Naive thymus-derived CD4-positive, alpha-beta T cell (primary cell): ENCODE measurements around the gene TTC7B. TPM values are rescaled to one million over a fixed set of nuclear protein-coding genes. Genes with fewer than 3 reads are reported as not detected.

Source experiments
- ATAC-seq: fragments of 150-1000 bp; cut with Tn5 transposase; 2 replicates; pipeline ENCODE4 v1.10.0; 2021; ENCODE audit warnings: mild to moderate bottlenecking, moderate library complexity
- CTCF ChIA-PET: fragments of 350-600 bp; sonication (Branson Sonifier 250); formaldehyde crosslinking; loops from one replicate; lab custom pipeline; 2021; ENCODE audit warnings: antibody characterized with exemption; lab: Charles Lee
- POLR2A ChIA-PET: fragments of 350-600 bp; sonication (Branson Sonifier 250); formaldehyde crosslinking; loops from one replicate; lab custom pipeline; 2021; ENCODE audit warnings: antibody characterized with exemption, inconsistent platforms; lab: Charles Lee
- DNase-seq, 9 donors: peaks; one replicate each; pipeline versions ENCODE4 v3.0.0 to v3.0.0-alpha.2; 2020 to 2022; ENCODE audit warnings: mixed read lengths in 1 of 9
- H3K27ac ChIP-seq: one replicate; pipeline ENCODE4 v1.7.0; 2013; ENCODE audit warnings: mild to moderate bottlenecking, low read depth, low read length, moderate library complexity
- H3K27me3 ChIP-seq, 2 donors: one replicate each; pipeline ENCODE4 v1.7.0; 2013; ENCODE audit warnings: low read length in 2 of 2, mild to moderate bottlenecking in 2 of 2, moderate library complexity in 2 of 2; ENCODE audit not compliant: control insufficient read depth in 2 of 2, insufficient read depth in 2 of 2
- H3K36me3 ChIP-seq, 3 experiments: 1 replicate in 2 of 3; 2 replicates in 1 of 3; pipeline ENCODE4 v1.7.0; 2013; ENCODE audit warnings: low read length in 3 of 3, mild to moderate bottlenecking in 3 of 3, moderate library complexity in 1 of 3; ENCODE audit not compliant: insufficient read depth in 3 of 3, control insufficient read depth in 2 of 3
- H3K4me1 ChIP-seq, 2 donors: one replicate each; pipeline ENCODE4 v1.7.0; 2013; ENCODE audit warnings: low read length in 2 of 2, mild to moderate bottlenecking in 2 of 2, moderate library complexity in 1 of 2; ENCODE audit not compliant: control insufficient read depth in 2 of 2, insufficient read depth in 2 of 2
- H3K4me3 ChIP-seq: 2 replicates; pipeline ENCODE4 v1.7.0; 2013; ENCODE audit warnings: mild to moderate bottlenecking, low read length
- H3K9me3 ChIP-seq, 3 experiments: 1 replicate in 2 of 3; 2 replicates in 1 of 3; pipeline ENCODE4 v1.7.0; 2013; ENCODE audit warnings: low read length in 3 of 3; ENCODE audit not compliant: control insufficient read depth in 2 of 3
- H3K27ac Mint-ChIP-seq, 9 donors: one replicate each; pipeline ENCODE4 v1.8.0; 2020 to 2022; ENCODE audit warnings: mixed read lengths in 9 of 9, mild to moderate bottlenecking in 8 of 9, moderate library complexity in 5 of 9, inconsistent platforms in 2 of 9
- H3K27me3 Mint-ChIP-seq, 5 donors: one replicate each; pipeline ENCODE4 v1.8.0; 2021 to 2022; ENCODE audit warnings: mixed read lengths in 5 of 5, mild to moderate bottlenecking in 1 of 5
- H3K36me3 Mint-ChIP-seq, 5 donors: one replicate each; pipeline ENCODE4 v1.8.0; 2020 to 2022; ENCODE audit warnings: mixed read lengths in 5 of 5, mild to moderate bottlenecking in 3 of 5, inconsistent platforms in 1 of 5
- H3K4me1 Mint-ChIP-seq, 7 donors: one replicate each; pipeline ENCODE4 v1.8.0; 2020 to 2022; ENCODE audit warnings: mixed read lengths in 7 of 7, mild to moderate bottlenecking in 3 of 7, inconsistent platforms in 1 of 7
- H3K4me3 Mint-ChIP-seq, 10 donors: one replicate each; pipeline ENCODE4 v1.8.0; 2020 to 2022; ENCODE audit warnings: mild to moderate bottlenecking in 10 of 10, mixed read lengths in 10 of 10, moderate library complexity in 6 of 10, inconsistent platforms in 2 of 10
- H3K9me3 Mint-ChIP-seq, 11 donors: one replicate each; pipeline ENCODE4 v1.8.0; 2020 to 2022; ENCODE audit warnings: mixed read lengths in 11 of 11, mild to moderate bottlenecking in 4 of 11, inconsistent platforms in 1 of 11, moderate library complexity in 1 of 11
- intact Hi-C, 2 donors: fragments of 100-400 bp; cut with micrococcal nuclease; formaldehyde crosslinking; loops; one replicate each; pipeline ENCODE4 v1.15.1; 2023
- polyA plus RNA-seq, 2 donors: library from polyadenylated mRNA; unstranded; fragments of 300-500 nt; fragmentation: Illumina TruSeq; gene quantifications; one replicate each; pipeline ENCODE4 v1.2.3, GENCODE V29; 2021
- total RNA-seq, 6 experiments: library from RNA in 5 of 6; stranded (reverse) in 5 of 6; gene quantifications; 1 replicate in 5 of 6; 2 replicates in 1 of 6; pipeline ENCODE4 v1.2.3 and lab custom pipeline; 2021 to 2026

The TTC7B gene
- total and polyA plus RNA-seq, 7 experiments from 2014 or later = 0.08 to 9.5 (median 3.4) TPM; not detected in 2

DNA sequence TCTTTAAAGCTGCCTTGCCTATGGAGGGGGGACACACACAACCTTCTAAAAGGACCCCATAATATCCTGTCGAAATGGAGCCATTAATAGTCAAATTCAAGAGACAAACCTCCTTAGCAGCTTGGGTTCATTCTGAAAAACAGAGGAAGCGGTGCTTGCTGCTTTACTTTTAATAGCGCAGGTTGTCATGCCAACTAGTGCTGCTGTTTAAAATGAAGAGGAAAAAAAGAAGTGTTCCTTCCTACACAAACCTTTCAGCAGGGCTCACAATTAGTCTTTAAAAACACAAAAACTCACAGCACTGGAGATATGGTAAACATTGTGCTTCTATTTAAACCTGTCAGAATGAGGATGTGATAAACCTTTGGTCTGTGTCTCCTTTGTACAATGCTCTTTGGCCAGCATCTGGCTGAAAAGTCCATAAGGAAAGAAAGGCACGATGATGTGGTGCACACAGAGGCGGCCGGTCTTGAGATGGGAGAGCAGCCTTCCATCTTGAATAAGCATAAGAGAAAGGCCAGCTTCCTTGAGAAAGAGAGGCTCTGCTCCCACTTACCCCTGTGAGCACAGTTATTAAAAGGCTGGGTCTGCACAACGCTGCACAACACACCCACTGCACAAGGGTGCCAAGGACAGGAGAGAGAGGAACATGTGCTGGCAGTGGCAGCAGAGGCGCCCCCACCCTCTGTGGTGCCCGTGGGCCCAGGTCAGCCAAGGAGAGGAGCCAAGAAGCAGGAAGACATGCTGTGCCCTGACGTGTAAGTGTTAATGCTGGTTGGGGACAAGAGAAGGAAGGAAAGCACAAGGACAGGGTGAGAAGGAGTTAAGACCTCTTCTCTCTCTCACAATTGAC lies 144.6 kb downstream of the TTC7B start:
- no peaks in the 10 kb centered on the region for H3K36me3 ChIP-seq
- H3K27ac ChIP-seq = no peak overlapping the region
- no peaks in the 10 kb centered on the region for H3K27me3 ChIP-seq
- peak in 2 of 9 donors; percentile 5 to 7 for DNase-seq
- H3K9me3 Mint-ChIP-seq = peaks cover 0 to 19% (median 6%) of the 10 kb centered on the region in 11 donors
- intact Hi-C loops = no loop called here
- H3K9me3 ChIP-seq = peaks cover 0 to 5% (median 0%) of the 10 kb centered on the region in 3 experiments
- POLR2A ChIA-PET = interaction anchor here (1.2 kb wide), 1 partner anchor 11 kb away, joined by 3 read pairs; no protein-coding TSS in a partner anchor
- no peak for ATAC-seq
- peaks cover 8 to 19% (median 12%) of the 10 kb centered on the region in 7 donors for H3K4me1 Mint-ChIP-seq
- H3K36me3 Mint-ChIP-seq = peaks cover 0 to 7% (median 3%) of the 10 kb centered on the region in 5 donors
- H3K4me1 ChIP-seq = no peaks in the 10 kb centered on the region
- CTCF ChIA-PET = no interaction called here
- H3K27me3 Mint-ChIP-seq = no peaks in the 10 kb centered on the region
- H3K4me3 ChIP-seq = no peak overlapping the region
- H3K27ac Mint-ChIP-seq = peak overlapping the region in 2 of 9 donors; percentile 19 to 61
- H3K4me3 Mint-ChIP-seq = no peak overlapping the region

- H3K4me1 ChIP-seq = no peaks in the 10 kb centered on the region
- peaks cover 0 to 7% (median 3%) of the 10 kb centered on the region in 5 donors for H3K36me3 Mint-ChIP-seq
Measured at GRCh38 chr14:90669731-90670130, 146.5 kb downstream of the TTC7B start.

DNA sequence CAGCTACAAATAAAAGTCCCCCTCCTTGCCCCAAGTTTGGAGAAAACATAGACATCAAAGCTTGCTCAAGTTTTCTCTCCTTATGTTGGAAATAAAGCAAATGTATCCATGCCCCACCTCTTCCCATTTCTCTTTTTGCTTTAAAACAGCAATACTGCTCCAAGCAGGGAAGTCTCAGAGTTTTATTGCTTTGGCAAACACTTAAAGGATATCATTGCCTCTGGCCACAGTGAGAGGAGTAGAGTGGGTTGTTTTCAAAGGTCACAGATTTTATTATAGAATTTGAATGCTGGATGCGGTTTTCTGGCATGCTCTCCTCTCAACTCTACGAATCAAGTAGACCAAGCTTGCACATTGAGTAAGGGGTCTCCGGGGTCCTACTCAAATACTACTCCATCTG lies 149.7 kb downstream of the TTC7B start:
- Mint-ChIP-seq H3K9me3 (peaks cover 0 to 19% (median 6%) of the 10 kb centered on the region in 11 donors), H3K27me3 (no peaks in the 10 kb centered on the region), H3K4me1 (peaks cover 0 to 10% (median 5%) of the 10 kb centered on the region in 7 donors), H3K36me3 (peaks cover 0 to 7% (median 3%) of the 10 kb centered on the region in 5 donors), H3K27ac (no peak overlapping the region), H3K4me3 (no peak overlapping the region)
- DNase-seq = no peak
- ChIA-PET POLR2A (no interaction called here), CTCF (no interaction called here)
- Histone ChIP-seq H3K36me3 (no peaks in the 10 kb centered on the region), H3K4me1 (no peaks in the 10 kb centered on the region), H3K9me3 (peaks cover 0 to 5% (median 0%) of the 10 kb centered on the region in 3 experiments), H3K27ac (no peak overlapping the region), H3K27me3 (no peaks in the 10 kb centered on the region), H3K4me3 (no peak overlapping the region)
- intact Hi-C loops = no loop called here
- ATAC-seq = no peak

More at GRCh38 chr14:90669731-90670130, 146.5 kb downstream of the TTC7B start:
- DNase-seq (no peak), ATAC-seq (no peak)
- no peaks in the 10 kb centered on the region for H3K36me3 ChIP-seq
- Mint-ChIP-seq H3K4me1 (peaks cover 0 to 12% (median 10%) of the 10 kb centered on the region in 7 donors), H3K27ac (no peak overlapping the region), H3K27me3 (no peaks in the 10 kb centered on the region), H3K4me3 (no peak overlapping the region), H3K9me3 (peaks cover 0 to 19% (median 6%) of the 10 kb centered on the region in 11 donors)
- no peak overlapping the region for H3K4me3 ChIP-seq
- H3K27ac ChIP-seq = no peak overlapping the region
- intact Hi-C loops = no loop called here
- H3K27me3 ChIP-seq = no peaks in the 10 kb centered on the region
- ChIA-PET POLR2A (no interaction called here), CTCF (no interaction called here)
- peaks cover 0 to 5% (median 0%) of the 10 kb centered on the region in 3 experiments for H3K9me3 ChIP-seq

DNA sequence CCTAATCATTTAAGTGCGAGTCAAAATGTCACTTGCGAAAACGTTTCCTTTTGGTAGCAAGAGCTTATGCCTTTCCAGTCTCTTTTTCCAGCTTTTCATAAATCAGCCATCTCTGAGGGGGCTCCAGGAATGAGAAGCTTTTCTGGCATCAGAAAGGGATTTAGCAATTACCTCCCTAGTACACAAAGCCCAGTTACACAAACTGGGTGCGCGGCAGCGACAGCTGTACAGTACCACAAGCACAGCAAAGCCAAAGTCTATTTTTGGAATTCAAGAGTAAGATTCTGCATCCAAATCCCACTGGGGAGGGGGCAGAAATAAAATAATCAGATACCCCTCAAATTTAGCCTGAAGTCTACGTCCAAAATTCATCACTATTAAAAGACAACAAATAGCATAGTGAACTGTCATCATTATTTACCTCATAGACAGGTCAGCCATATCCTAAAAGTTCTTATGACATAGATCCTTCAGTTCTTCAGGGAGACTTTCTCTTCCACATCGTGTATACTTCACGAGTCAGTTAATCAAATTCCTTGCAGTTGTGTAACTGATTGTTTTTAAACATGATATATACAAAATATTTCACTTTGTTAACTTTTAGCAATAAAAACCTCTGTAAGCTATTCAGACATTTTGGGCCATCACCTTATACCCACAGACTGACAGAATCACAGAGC lies 150.8 kb downstream of the TTC7B start:
- ATAC-seq = no peak
- no peak overlapping the region for H3K4me3 Mint-ChIP-seq
- peaks cover 0 to 19% (median 6%) of the 10 kb centered on the region in 11 donors for H3K9me3 Mint-ChIP-seq
- Histone ChIP-seq H3K36me3 (no peaks in the 10 kb centered on the region), H3K4me3 (no peak overlapping the region), H3K27ac (no peak overlapping the region), H3K4me1 (no peaks in the 10 kb centered on the region), H3K9me3 (peaks cover 0 to 5% (median 0%) of the 10 kb centered on the region in 3 experiments), H3K27me3 (no peaks in the 10 kb centered on the region)
- DNase-seq = no peak
- POLR2A ChIA-PET = no interaction called here
- intact Hi-C loops = no loop called here
- H3K36me3 Mint-ChIP-seq = peaks cover 0 to 7% (median 3%) of the 10 kb centered on the region in 5 donors
- CTCF ChIA-PET = interaction anchor here (0.6 kb wide), 1 partner anchor 164 kb away, joined by 3 read pairs; no protein-coding TSS in a partner anchor
- H3K4me1 Mint-ChIP-seq = peaks cover 0 to 6% (median 5%) of the 10 kb centered on the region in 7 donors
- H3K27me3 Mint-ChIP-seq = peaks cover 0 to 2% (median 0%) of the 10 kb centered on the region in 5 donors
- H3K27ac Mint-ChIP-seq = no peak overlapping the region

DNA sequence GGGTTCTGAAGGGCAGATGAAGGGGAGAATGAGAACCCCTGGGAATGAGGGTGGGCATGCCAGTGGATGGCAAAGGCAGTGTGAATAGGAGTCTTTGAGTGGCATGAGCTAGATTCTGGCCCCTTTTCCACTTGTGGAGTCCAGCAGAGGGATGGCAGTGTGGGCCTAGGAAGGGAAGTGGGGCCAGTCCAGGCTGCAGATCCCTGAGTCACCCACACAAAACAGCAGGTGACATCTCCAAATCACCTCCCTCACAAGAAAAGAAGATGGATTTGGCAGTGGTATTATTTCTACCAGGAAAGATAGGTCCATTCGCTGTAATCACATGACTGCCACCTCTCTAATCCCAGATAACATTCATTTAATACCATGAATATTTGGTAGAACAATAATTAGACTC lies 151.3 kb downstream of the TTC7B start:
- Mint-ChIP-seq H3K36me3 (peaks cover 0 to 3% (median 3%) of the 10 kb centered on the region in 5 donors), H3K27ac (peak overlapping the region in 1 of 9 donors; percentile 22), H3K27me3 (peaks cover 0 to 2% (median 0%) of the 10 kb centered on the region in 5 donors), H3K4me3 (no peak overlapping the region), H3K9me3 (peaks cover 0 to 17% (median 6%) of the 10 kb centered on the region in 11 donors), H3K4me1 (peaks cover 0 to 8% (median 5%) of the 10 kb centered on the region in 7 donors)
- H3K4me1 ChIP-seq = no peaks in the 10 kb centered on the region
- no peak for ATAC-seq
- ChIA-PET CTCF (no interaction called here), POLR2A (no interaction called here)
- H3K27ac ChIP-seq = no peak overlapping the region
- intact Hi-C loops = no loop called here
- no peak overlapping the region for H3K4me3 ChIP-seq
- DNase-seq = no peak
- peaks cover 0 to 5% (median 0%) of the 10 kb centered on the region in 3 experiments for H3K9me3 ChIP-seq
- H3K36me3 ChIP-seq = no peaks in the 10 kb centered on the region
- H3K27me3 ChIP-seq = no peaks in the 10 kb centered on the region

GRCh38 chr14:90663680-90664079 lies 152.6 kb downstream of the TTC7B start:
- POLR2A ChIA-PET = no interaction called here
- CTCF ChIA-PET = no interaction called here
- no peaks in the 10 kb centered on the region for H3K27me3 ChIP-seq
- peaks cover 4 to 13% (median 8%) of the 10 kb centered on the region in 7 donors for H3K4me1 Mint-ChIP-seq
- intact Hi-C loops = no loop called here
- no peaks in the 10 kb centered on the region for H3K36me3 ChIP-seq
- no peaks in the 10 kb centered on the region for H3K9me3 ChIP-seq
- H3K27ac Mint-ChIP-seq = no peak overlapping the region
- no peak overlapping the region for H3K4me3 Mint-ChIP-seq
- DNase-seq = no peak
- H3K36me3 Mint-ChIP-seq = peaks cover 0 to 3% (median 0%) of the 10 kb centered on the region in 5 donors
- H3K27ac ChIP-seq = no peak overlapping the region
- H3K9me3 Mint-ChIP-seq = peaks cover 0 to 6% (median 3%) of the 10 kb centered on the region in 11 donors
- ATAC-seq = no peak
- peaks cover 0 to 2% (median 0%) of the 10 kb centered on the region in 5 donors for H3K27me3 Mint-ChIP-seq
- no peaks in the 10 kb centered on the region for H3K4me1 ChIP-seq
- H3K4me3 ChIP-seq = no peak overlapping the region
